ENCODE data around the gene POU2F2. TPM values are rescaled to one million over a fixed set of nuclear protein-coding genes. Genes with fewer than 3 reads are reported as not detected.

Gene POU2F2
- 10 to 100 TPM; 19.6 to 22.9 TPM for total RNA-seq

- H3K27ac Mint-ChIP-seq, result peak within 1 kb of the TSS; percentile 52
- peak; percentile 90 for DNase-seq
- no peaks in the 10 kb centered on the region for H3K9me3 Mint-ChIP-seq
- peak within 1 kb of the TSS; percentile 75 for H3K4me3 Mint-ChIP-seq
- CTCF ChIA-PET, result interaction anchor here (0.6 to 2.8 kb wide), 21 partner anchors 8 to 227 kb away, joined by 3 to 15 read pairs (median 3); partner anchors contain the start of gene GSK3A
- peaks cover 1% of the 10 kb centered on the region for H3K36me3 Mint-ChIP-seq (ENCODE audit: low read depth)
- H3K27me3 Mint-ChIP-seq, result no peaks in the 10 kb centered on the region
- peaks cover 65% of the 10 kb centered on the region for H3K4me1 Mint-ChIP-seq
- POLR2A ChIA-PET, result no interaction called here
Measured at GRCh38 chr19:42132030-42132628, at the start of gene POU2F2. TSS of gene POU2F2 (minus strand) at chr19:42132446. CDS start at chr19:42132411, 35 bp downstream.

GRCh38 chr19:42178791-42179674 is 46.8 kb upstream of the POU2F2 start:
- peaks cover 29% of the 10 kb centered on the region for H3K27me3 Mint-ChIP-seq
- no peak for DNase-seq
- H3K27ac Mint-ChIP-seq, result no peak overlapping the region

GRCh38 chr19:42177686-42178019 is 45.4 kb upstream of the POU2F2 start:
- no peak overlapping the region for H3K4me3 Mint-ChIP-seq
- no peaks in the 10 kb centered on the region for H3K36me3 Mint-ChIP-seq (ENCODE audit: low read depth)
- no peak for DNase-seq
- H3K27me3 Mint-ChIP-seq, result peaks cover 28% of the 10 kb centered on the region
- CTCF ChIA-PET, result interaction anchor here (1.8 kb wide), 1 partner anchor 69 kb away, joined by 4 read pairs; no protein-coding TSS in a partner anchor
- H3K4me1 Mint-ChIP-seq, result peaks cover 20% of the 10 kb centered on the region
- POLR2A ChIA-PET, result no interaction called here
- no peaks in the 10 kb centered on the region for H3K9me3 Mint-ChIP-seq
- H3K27ac Mint-ChIP-seq, result no peak overlapping the region

More at GRCh38 chr19:42178791-42179674, 46.8 kb upstream of the POU2F2 start:
- ChIA-PET POLR2A (no interaction called here), CTCF (no interaction called here)
- Mint-ChIP-seq H3K4me3 (no peak overlapping the region), H3K9me3 (no peaks in the 10 kb centered on the region), H3K4me1 (peaks cover 28% of the 10 kb centered on the region), H3K36me3 (ENCODE audit: low read depth) (no peaks in the 10 kb centered on the region)

GRCh38 chr19:42176990-42177685 is 44.9 kb upstream of the POU2F2 start:
- H3K4me3 Mint-ChIP-seq, result no peak overlapping the region

GRCh38 chr19:42176649-42176989 is 44.4 kb upstream of the POU2F2 start:
- Mint-ChIP-seq H3K9me3 (no peaks in the 10 kb centered on the region), H3K27ac (no peak overlapping the region)

More at GRCh38 chr19:42176990-42177685, 44.9 kb upstream of the POU2F2 start:
- Mint-ChIP-seq H3K27me3 (peaks cover 25% of the 10 kb centered on the region), H3K36me3 (ENCODE audit: low read depth) (no peaks in the 10 kb centered on the region), H3K9me3 (no peaks in the 10 kb centered on the region), H3K27ac (no peak overlapping the region), H3K4me1 (peaks cover 17% of the 10 kb centered on the region)
- DNase-seq, result peak; percentile 76
- ChIA-PET CTCF (interaction anchor here (0.8 to 2.3 kb wide), 6 partner anchors 8 to 69 kb away, joined by 3 to 15 read pairs (median 6); no protein-coding TSS in a partner anchor), POLR2A (no interaction called here)

GRCh38 chr19:42175952-42176648 is 43.9 kb upstream of the POU2F2 start:
- no peak for DNase-seq
- POLR2A ChIA-PET, result no interaction called here
- CTCF ChIA-PET, result interaction anchor here (0.6 to 2.3 kb wide), 8 partner anchors 7 to 218 kb away, joined by 3 to 15 read pairs (median 4); partner anchors contain the start of gene POU2F2
- Mint-ChIP-seq H3K4me1 (peaks cover 16% of the 10 kb centered on the region), H3K27me3 (peaks cover 21% of the 10 kb centered on the region), H3K36me3 (ENCODE audit: low read depth) (no peaks in the 10 kb centered on the region), H3K4me3 (peak overlapping the region; percentile 74), H3K27ac (no peak overlapping the region), H3K9me3 (no peaks in the 10 kb centered on the region)

More at GRCh38 chr19:42176649-42176989, 44.4 kb upstream of the POU2F2 start:
- Mint-ChIP-seq H3K36me3 (ENCODE audit: low read depth) (no peaks in the 10 kb centered on the region), H3K4me3 (peak overlapping the region; percentile 74), H3K4me1 (peaks cover 16% of the 10 kb centered on the region), H3K27me3 (peaks cover 21% of the 10 kb centered on the region)
- ChIA-PET POLR2A (no interaction called here), CTCF (interaction anchor here (0.8 to 2.3 kb wide), 6 partner anchors 8 to 68 kb away, joined by 3 to 15 read pairs (median 6); no protein-coding TSS in a partner anchor)
- no peak for DNase-seq

GRCh38 chr19:42174958-42175734 is 42.9 kb upstream of the POU2F2 start:
- ChIA-PET POLR2A (no interaction called here), CTCF (interaction anchor here (0.6 to 2.3 kb wide), 5 partner anchors 9 to 217 kb away, joined by 3 to 15 read pairs (median 7); partner anchors contain the start of gene POU2F2)
- Mint-ChIP-seq H3K27me3 (peaks cover 21% of the 10 kb centered on the region), H3K4me1 (peaks cover 16% of the 10 kb centered on the region), H3K27ac (no peak overlapping the region), H3K36me3 (ENCODE audit: low read depth) (no peaks in the 10 kb centered on the region), H3K9me3 (no peaks in the 10 kb centered on the region), H3K4me3 (no peak overlapping the region)
- no peak for DNase-seq

GRCh38 chr19:42174188-42174587 is 41.9 kb upstream of the POU2F2 start:
- CTCF ChIA-PET, result no interaction called here
- Mint-ChIP-seq H3K36me3 (ENCODE audit: low read depth) (no peaks in the 10 kb centered on the region), H3K4me1 (peaks cover 16% of the 10 kb centered on the region), H3K4me3 (no peak overlapping the region), H3K27ac (no peak overlapping the region), H3K9me3 (no peaks in the 10 kb centered on the region), H3K27me3 (peaks cover 21% of the 10 kb centered on the region)
- POLR2A ChIA-PET, result no interaction called here
- no peak for DNase-seq

- ChIA-PET CTCF (interaction anchor here (2.0 kb wide), 1 partner anchor 11 kb away, joined by 5 read pairs; no protein-coding TSS in a partner anchor), POLR2A (no interaction called here)
- Mint-ChIP-seq H3K27me3 (peaks cover 21% of the 10 kb centered on the region), H3K27ac (no peak overlapping the region), H3K9me3 (no peaks in the 10 kb centered on the region), H3K36me3 (ENCODE audit: low read depth) (no peaks in the 10 kb centered on the region), H3K4me1 (peaks cover 16% of the 10 kb centered on the region), H3K4me3 (no peak overlapping the region)
- no peak for DNase-seq
Measured at GRCh38 chr19:42173695-42174094, 41.4 kb upstream of the POU2F2 start.

GRCh38 chr19:42172261-42172660 is 40.0 kb upstream of the POU2F2 start:
- no peak overlapping the region for H3K4me3 Mint-ChIP-seq
- CTCF ChIA-PET, result interaction anchor here (0.9 to 2.0 kb wide), 2 partner anchors 12 to 13 kb away, joined by 5 read pairs; no protein-coding TSS in a partner anchor
- H3K4me1 Mint-ChIP-seq, result peaks cover 16% of the 10 kb centered on the region
- H3K36me3 Mint-ChIP-seq (ENCODE audit: low read depth), result no peaks in the 10 kb centered on the region
- POLR2A ChIA-PET, result no interaction called here
- peaks cover 21% of the 10 kb centered on the region for H3K27me3 Mint-ChIP-seq
- no peak for DNase-seq
- no peaks in the 10 kb centered on the region for H3K9me3 Mint-ChIP-seq
- no peak overlapping the region for H3K27ac Mint-ChIP-seq

GRCh38 chr19:42170715-42171114 is 38.5 kb upstream of the POU2F2 start:
- Mint-ChIP-seq H3K27me3 (peaks cover 16% of the 10 kb centered on the region), H3K9me3 (no peaks in the 10 kb centered on the region), H3K36me3 (ENCODE audit: low read depth) (no peaks in the 10 kb centered on the region), H3K27ac (no peak overlapping the region), H3K4me1 (peaks cover 8% of the 10 kb centered on the region), H3K4me3 (no peak overlapping the region)
- ChIA-PET POLR2A (no interaction called here), CTCF (no interaction called here)
- DNase-seq, result no peak
